Brain microvascular endothelial cell (primary cell): ENCODE results near the gene OR52N4.

Experiments used
- DNase-seq: peaks from one replicate; pipeline ENCODE4 v3.0.0-alpha.2; 2020
- H3K27ac ChIP-seq: fragments of 250-450 bp; sonication (Bioruptor Pico); 2 replicates; pipeline ENCODE4 v1.5.1; 2020; ENCODE audit warnings: mild to moderate bottlenecking, moderate library complexity
- H3K27me3 ChIP-seq: fragments of 250-450 bp; sonication (Bioruptor Pico); replicated peaks from 2 replicates; pipeline ENCODE4 v1.5.1; 2020; ENCODE audit warnings: mild to moderate bottlenecking
- H3K36me3 ChIP-seq: fragments of 250-450 bp; sonication (Bioruptor Pico); replicated peaks from 2 replicates; pipeline ENCODE4 v1.5.1; 2020; ENCODE audit warnings: mild to moderate bottlenecking
- H3K4me3 ChIP-seq: 2 replicates; pipeline ENCODE4 v1.5.1; 2011; ENCODE audit warnings: low read depth, mild to moderate bottlenecking, control low read depth, low read length, moderate library complexity
- in situ Hi-C: cut with HindIII; loops from 2 replicates; pipeline ENCODE4 v1.10.0; 2017; ENCODE audit warnings: low sequenced_read_pairs, low pct_ligation_motif_present
- TF ChIP-seq, protein P1 (sequence below): IDR thresholded peaks from 2 replicates; pipeline ENCODE4 v1.5.1; 2011; ENCODE audit warnings: low read depth, mild to moderate bottlenecking, moderate library complexity, low read length, control low read depth, inconsistent platforms; ENCODE audit errors: missing control alignments

Gene OR52N4

DNA sequence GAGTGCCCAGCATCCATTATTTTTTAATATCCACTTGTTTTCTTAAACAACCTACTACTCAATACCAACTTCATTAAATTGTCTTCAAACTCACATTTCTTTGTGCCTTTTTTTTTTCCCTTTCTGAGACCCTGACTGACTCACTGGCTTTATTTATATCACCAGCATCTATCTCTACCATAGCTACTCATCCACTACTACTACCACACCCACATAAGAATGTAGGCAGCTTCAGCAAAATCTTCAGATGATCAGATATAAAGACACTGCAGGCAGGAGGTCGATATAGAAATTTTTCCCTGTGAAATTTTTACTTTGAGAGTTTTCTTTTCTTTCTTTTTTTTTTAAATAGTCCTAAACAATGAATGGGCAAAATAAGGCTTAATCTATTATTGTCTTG lies 15.6 kb upstream of the OR52N4 start:
- in situ Hi-C loops = no loop called here
- no peaks in the 10 kb centered on the region for H3K36me3 ChIP-seq
- peak overlapping the region; percentile 69 for H3K27ac ChIP-seq
- H3K27me3 ChIP-seq = no peaks in the 10 kb centered on the region
- no peak for DNase-seq
- H3K4me3 ChIP-seq = no peak overlapping the region
- TF ChIP-seq, protein P1, sequence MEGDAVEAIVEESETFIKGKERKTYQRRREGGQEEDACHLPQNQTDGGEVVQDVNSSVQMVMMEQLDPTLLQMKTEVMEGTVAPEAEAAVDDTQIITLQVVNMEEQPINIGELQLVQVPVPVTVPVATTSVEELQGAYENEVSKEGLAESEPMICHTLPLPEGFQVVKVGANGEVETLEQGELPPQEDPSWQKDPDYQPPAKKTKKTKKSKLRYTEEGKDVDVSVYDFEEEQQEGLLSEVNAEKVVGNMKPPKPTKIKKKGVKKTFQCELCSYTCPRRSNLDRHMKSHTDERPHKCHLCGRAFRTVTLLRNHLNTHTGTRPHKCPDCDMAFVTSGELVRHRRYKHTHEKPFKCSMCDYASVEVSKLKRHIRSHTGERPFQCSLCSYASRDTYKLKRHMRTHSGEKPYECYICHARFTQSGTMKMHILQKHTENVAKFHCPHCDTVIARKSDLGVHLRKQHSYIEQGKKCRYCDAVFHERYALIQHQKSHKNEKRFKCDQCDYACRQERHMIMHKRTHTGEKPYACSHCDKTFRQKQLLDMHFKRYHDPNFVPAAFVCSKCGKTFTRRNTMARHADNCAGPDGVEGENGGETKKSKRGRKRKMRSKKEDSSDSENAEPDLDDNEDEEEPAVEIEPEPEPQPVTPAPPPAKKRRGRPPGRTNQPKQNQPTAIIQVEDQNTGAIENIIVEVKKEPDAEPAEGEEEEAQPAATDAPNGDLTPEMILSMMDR = no peak

DNA sequence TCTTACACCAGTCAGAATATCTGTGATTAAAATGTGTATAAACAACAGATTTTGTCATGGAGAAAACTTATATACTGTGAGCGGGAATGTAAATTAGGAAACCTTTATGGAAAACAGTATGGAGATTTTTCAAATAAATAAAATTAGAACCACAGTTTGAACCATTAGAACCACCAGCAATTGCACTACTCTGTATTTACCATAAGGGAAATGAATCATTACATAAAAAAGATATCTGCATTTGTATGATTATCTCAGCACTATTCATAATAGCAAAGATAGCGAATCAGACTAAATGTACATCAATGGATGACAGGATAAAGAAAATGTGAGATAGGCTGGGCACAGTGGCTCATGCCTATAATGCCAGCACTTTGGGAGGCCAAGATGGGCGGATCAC lies 7.4 kb upstream of the OR52N4 start:
- Histone ChIP-seq H3K27me3 (no peaks in the 10 kb centered on the region), H3K36me3 (no peaks in the 10 kb centered on the region), H3K4me3 (no peak overlapping the region), H3K27ac (no peak overlapping the region)
- no peak for DNase-seq
- TF ChIP-seq, protein P1 = no peak
- in situ Hi-C loops = no loop called here

DNA sequence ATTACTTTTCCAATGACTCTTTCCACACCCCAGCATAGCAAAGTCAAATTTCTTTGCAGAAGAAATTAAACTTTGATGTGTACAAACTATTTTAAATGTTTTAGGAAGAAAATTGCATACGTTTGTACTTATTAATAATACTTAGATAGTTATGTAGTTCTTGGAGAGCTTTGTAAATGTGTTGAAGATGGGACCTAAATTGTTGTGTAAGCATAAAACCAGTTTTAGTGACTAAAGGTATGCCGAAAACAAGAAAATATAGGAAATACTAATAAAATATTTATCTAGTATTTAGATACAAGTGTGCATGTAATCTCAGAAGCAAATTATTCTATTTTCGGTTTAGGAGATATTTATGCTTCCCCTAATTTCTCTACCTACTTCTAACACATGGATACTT lies 4.2 kb upstream of the OR52N4 start:
- in situ Hi-C loops = no loop called here
- Histone ChIP-seq H3K27ac (no peak overlapping the region), H3K36me3 (no peaks in the 10 kb centered on the region), H3K27me3 (no peaks in the 10 kb centered on the region), H3K4me3 (no peak overlapping the region)
- TF ChIP-seq, protein P1 = no peak
- DNase-seq = no peak

DNA sequence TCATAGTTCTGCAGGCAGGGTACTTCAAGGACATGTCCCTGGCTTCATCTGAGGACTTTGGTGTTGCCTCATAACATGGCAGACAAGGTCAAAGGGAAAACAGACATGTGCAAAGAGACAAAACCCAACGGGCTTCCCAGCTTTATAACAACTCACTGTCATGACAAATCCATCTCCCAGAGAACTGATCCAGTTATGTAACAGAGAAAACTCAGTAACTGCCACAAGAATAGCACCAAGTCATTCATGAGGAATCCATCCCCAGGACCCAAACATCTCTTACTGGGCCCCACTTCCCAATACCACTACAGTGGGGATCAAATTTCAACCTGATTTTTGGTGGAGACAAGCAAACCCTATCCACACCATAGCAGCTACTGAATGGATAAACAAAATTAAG lies 13.0 kb downstream of the OR52N4 start:
- H3K4me3 ChIP-seq = no peak overlapping the region
- no peak for DNase-seq
- no peak overlapping the region for H3K27ac ChIP-seq
- no peaks in the 10 kb centered on the region for H3K36me3 ChIP-seq
- H3K27me3 ChIP-seq = no peaks in the 10 kb centered on the region
- in situ Hi-C loops = no loop called here
- TF ChIP-seq, protein P1 = no peak

DNA sequence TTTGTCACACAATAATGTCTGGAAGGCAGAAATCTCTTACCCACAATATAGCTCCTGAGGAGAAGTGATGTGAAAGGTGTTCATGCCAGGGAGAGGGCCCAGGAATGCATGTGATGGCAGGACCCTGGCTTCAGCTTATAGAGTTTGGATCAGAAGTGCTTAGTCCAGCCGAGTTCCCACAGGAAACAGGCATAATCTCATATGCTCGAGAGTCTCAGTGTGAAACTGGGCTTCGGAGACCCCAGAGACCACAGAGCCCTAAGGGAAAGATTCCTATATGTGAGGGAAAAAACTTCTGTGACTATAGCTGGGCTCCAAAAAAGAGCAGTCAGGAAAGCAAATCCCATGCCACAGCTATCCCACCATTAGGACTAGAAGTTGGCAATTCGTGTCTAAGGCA lies 29.2 kb downstream of the OR52N4 start, which contains the start of gene OR52N5:
OR52N5 (minus strand) TSS at position 101 of the 400 bp plus-strand sequence. CDS start 4,721 bp downstream, outside the sequence.
- no peaks in the 10 kb centered on the region for H3K36me3 ChIP-seq
- no peak within 1 kb of the TSS for H3K4me3 ChIP-seq
- TF ChIP-seq, protein P1 = no peak
- no peak within 1 kb of the TSS for H3K27ac ChIP-seq
- in situ Hi-C loops = no loop called here
- no peak for DNase-seq
- H3K27me3 ChIP-seq = no peaks in the 10 kb centered on the region

DNA sequence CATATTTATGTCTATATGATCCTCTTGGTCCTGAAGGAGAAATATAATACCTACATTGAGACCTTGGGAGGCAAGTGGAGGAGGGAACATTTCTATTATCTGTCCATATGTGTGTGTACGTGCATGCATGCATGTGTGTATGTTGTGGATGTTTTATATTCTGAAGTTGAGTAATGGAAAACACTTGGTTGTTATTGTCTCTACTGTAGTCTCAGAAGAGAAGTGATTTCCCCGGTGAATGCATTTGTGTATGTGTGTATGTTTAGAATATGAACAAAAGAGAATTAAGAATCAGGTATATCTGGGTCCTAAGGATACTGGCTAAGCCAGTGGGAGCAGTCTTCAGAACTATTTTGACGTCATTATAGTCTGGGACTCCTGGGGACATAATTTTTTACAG lies 37.1 kb downstream of the OR52N4 start, which contains the start of gene OR52N1:
OR52N1 (minus strand) TSS at position 101 of the 400 bp plus-strand sequence. CDS start 2,449 bp downstream, outside the sequence.
- DNase-seq = no peak
- TF ChIP-seq, protein P1 = no peak
- Histone ChIP-seq H3K27ac (no peak within 1 kb of the TSS), H3K36me3 (no peaks in the 10 kb centered on the region), H3K4me3 (no peak within 1 kb of the TSS), H3K27me3 (no peaks in the 10 kb centered on the region)
- in situ Hi-C loops = no loop called here
